Putamen (tissue), 1 donor: ENCODE results near the gene CYP46A1.

ENCODE experiments used
- DNase-seq: peaks from one replicate; pipeline ENCODE4 v3.0.0-alpha.2; 2016; ENCODE audit warnings: low spot score

The CYP46A1 gene

DNA sequence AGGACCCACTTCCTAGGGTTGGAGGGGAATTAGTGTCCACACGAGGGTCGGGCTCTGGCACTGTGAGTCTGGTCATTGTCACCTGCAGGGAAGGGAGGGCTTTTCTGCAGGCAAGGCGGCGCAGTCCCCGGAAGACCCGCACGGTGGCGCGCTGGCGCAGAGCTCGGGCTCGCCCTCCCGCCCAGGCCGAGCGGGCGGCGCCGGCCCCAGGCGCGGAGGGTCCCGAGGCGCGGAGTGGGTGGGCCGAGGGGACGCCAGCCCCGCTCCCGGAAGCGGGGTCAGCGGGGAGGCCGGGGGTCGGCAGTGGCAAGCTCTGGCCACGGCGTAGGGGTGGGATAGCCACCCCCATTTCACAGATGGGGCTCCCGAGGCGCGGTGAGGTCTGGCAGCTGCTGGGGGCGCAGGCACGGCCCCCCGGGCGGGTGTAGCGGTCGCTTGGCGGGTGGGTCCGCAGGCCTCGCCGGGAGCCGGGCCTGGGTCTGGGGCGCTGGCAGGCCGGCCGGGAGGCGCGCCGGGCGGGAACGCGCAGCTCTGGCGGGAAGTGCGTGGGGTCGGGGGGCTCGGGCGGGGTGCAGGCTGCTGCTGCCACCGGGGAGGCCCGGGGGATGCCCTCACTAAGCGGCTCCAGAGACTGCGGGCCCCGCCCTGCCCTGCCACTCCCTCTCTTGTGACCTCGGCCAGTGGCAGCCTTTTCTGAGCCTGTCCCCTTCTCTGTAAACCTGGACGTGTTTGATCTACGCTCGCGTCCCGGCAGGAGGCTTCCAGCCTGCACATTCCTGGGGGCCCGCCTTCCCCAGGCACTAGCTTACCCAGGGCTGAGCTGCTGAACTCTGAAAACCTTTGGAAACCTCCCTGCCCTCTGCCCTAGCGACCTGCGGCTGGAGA, 46.1 kb downstream of the CYP46A1 start:
- no peak for DNase-seq

GRCh38 chr14:99730876-99731546, 46.9 kb downstream of the CYP46A1 start:
- DNase-seq: no peak

DNA sequence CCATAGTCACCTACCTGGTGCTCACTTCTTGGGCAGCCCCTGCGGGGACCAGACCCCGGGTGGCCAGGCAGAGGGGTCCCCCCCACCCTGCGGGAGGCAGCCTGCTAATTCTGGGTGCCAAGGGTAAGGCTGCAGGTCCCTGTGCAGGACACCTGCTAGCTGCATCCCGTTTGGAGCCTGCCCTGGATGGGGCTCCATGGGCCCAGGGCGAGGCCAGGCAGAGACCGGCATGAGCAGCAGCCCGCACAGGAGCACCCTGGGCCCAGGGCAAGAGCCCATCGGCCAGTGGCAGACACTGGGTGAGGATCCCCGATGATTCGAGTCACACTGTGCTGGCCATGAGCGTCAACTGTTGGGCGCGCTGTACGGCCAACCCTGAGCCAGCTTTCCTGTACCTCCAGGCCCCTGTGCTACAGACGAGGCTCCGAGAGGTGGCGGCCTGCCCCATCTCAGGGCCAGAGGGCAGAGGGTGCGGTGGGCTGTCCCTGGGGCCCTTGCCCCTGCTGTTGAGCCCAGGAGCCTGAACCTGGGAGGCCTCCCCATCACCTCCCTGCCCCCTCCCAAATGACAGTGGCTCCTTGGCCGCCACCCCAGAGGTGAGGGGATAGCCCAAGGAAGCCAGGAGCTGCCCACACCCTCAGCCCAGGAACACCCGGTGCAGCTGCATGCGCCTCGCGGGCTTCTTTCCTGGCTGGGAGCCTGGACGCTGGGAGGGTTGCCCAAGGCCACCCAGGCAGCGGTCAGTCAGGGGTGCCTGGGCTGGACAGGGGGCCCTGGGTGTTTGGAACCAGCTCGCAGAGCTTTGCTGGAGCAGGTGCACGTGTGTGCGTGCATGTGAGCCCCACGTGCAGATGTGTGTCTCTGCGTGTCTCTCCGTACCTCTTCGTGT, 47.7 kb downstream of the CYP46A1 start:
- no peak for DNase-seq

GRCh38 chr14:99732436-99733210, 48.5 kb downstream of the CYP46A1 start:
- DNase-seq: no peak

DNA sequence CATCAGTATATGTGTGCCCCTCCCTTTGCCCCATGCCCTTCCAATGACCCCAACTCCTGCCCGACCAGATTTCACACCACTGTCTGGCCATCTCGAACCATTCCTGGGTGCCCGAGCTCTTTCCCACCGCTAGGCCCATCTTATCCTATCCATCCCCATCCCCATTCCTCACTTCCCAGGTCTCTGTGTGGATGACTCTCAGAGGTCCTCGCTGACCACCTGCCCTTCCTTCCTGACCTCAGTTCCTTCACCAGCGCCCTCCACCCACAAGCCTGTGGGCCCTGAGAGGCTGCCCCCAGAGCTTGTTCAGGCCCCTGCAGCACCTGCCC, 49.1 kb downstream of the CYP46A1 start:
- DNase-seq: no peak

GRCh38 chr14:99733540-99734405, 49.7 kb downstream of the CYP46A1 start:
- no peak for DNase-seq

- DNase-seq: no peak
Measured at GRCh38 chr14:99734406-99735051, 50.4 kb downstream of the CYP46A1 start.

- no peak for DNase-seq
Measured at GRCh38 chr14:99735189-99736135, 51.4 kb downstream of the CYP46A1 start.

DNA sequence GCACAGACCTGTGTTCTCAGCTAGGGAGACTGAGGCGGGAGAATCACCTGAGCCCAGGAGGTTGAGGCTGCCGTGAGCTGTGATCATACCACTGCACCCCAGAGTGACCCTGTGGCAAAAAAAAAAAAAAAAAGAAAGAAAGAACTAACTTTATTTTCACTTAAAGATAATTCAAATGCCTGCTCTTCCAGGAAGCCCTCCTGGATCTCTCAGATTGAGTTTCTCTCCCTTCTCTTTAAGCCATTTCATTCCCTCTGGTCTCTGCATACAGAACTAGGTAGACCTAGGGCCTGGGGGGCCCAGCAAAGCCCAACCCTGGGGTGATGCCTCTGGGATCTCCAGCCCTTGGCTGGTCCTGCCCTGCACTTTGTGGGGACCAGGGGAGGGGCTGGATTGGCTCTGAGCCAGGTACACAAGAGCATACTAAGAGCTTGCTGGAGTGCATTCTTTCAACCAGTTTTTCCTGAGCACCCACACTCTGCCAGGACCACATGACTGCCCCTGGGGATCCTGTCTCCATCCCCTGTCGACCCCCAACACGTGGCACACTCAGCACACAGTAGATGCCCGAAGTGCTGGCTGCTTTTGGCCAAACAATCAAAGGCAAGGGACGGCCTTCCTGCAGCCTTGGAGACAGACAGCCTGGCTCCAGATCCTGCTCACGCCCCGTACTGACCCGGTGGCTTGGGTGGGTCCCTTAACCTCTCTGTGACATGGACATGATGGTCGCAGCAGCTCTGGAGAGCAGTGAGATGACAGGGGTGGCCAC, 52.7 kb downstream of the CYP46A1 start:
- DNase-seq: no peak

- DNase-seq: no peak
Measured at GRCh38 chr14:99737451-99737951, 53.4 kb downstream of the CYP46A1 start.

GRCh38 chr14:99737956-99738667, 54.0 kb downstream of the CYP46A1 start:
- DNase-seq: no peak

GRCh38 chr14:99740411-99740810, 56.3 kb downstream of the CYP46A1 start:
- DNase-seq: no peak

GRCh38 chr14:99741227-99741976, 57.3 kb downstream of the CYP46A1 start:
- no peak for DNase-seq

DNA sequence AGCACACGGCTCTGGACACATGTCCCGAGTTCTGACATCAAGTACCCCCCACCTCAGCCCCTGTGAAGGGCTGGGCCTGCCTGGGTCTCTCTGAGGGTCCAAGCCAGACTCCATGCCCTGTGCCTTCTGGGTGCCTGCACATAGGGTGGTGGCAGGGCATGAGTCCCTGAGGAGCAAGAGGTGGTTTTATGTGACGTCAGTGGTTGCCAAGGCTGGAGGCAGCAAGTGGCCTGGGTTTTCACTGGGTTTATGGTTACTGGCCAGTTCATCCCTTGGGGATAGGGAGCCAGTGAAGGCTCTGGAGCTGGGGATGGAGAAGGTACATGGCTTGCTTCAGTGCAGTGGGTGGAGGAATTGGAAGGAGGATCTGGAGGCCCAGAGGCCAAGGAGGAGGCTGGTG, 58.0 kb downstream of the CYP46A1 start:
- DNase-seq: no peak

DNA sequence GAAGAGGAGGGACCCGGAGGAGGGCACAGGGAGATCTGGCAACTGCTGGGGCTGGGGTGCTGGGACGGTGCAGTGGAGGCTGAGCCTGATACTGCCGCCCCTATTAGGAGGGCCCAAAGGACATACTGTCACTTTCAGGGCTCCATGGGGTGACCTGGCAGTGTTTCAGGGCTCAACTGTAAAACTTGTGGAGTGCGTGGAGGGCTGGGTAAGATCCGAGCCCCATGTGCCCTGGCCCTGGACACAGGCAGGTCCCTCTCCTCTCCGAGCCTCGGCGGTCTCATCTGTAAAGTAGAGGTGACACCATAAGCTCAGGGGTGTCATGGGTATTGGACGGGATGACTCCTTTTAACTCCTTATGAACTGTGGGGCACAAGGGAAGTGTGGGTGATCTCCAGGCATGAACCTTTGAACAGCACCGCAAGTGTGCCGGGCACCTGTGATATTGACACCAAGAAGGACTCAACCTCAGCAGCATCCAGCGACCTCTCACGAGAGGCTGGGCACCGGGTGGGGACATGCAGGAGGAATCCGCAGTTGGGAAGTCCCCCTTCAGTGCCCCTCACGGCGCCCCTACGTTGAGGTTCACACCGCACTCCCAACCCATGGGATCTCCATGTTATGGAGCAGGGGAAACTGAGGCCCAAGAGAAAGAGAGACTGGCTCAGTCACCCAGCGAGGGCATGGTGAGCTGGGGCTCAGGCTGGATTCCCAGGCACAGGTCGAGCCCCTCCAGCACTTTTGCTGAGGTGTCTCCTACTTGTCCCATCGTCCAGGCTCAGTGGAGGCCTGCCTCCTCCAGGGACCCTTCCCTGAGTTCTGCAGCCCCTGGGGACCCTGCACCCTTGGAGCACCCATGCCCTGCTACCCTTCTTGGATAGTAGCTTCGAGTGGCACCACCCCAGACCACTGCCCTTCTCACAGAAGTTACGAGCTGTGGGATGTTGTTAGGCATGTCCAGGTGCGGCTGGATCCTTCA, 58.7 kb downstream of the CYP46A1 start:
- DNase-seq: no peak
